Measurements from ENCODE around the gene PHF14. TPM values are rescaled to one million over a fixed set of nuclear protein-coding genes. Genes with fewer than 3 reads are reported as not detected.
A peak's percentile ranks its signal among the peaks of the same experiment; 100 is the strongest.

The PHF14 gene
- total and polyA plus RNA-seq, 2 donors (not counting 1 experiment from before 2014, with no cell fraction given), result 9.6 to 43.7 TPM

DNA sequence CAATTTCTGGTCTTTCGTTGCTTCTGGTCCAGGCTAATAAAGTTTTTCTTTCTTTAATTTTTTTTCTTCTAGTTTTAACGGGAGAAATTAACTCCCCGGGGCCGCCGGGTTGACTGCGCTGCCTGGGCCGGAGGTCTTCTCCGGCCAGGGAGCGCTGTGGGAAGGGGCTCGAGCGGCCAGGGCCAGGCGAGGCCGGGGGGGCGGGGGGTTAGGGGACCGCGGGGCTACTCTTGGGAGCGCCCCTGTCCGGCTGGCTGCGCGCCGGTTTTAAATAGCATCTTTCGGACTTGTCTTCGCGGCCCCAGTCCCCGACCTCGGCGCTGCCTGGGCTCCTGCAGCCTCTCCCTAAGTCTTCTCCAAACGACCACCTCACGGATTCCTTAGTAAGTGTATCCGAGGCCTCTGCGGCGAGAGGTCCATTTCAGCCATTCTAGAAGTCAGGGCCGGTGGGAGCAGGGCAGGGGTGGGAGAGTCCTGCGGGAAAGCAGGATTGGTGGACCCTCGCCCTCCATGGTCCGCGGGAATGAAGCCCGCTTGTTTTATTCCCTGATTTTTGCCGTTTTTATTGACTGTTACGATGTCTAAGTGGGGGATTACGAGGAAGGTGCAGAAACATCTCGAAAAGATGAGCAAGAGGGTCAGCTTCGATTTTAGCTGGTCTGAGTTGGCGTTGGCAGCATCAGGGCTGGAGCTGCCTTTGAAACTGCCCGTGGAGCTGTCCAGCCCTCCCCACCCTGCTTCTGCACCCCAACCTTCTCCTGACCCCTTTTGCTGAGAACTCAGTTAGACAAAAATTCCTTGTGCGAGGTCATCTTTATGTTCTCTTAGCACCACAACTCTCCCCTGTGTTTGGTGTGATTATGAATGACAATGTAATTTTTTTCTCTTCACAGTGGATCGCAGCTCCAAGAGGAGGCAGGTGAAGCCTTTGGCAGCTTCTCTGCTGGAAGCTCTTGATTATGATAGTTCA, 555 bp downstream of the PHF14 start:
- H3K4me1 Mint-ChIP-seq, result peaks cover 50% of the 10 kb centered on the region
- peak; percentile 18 for ATAC-seq (ENCODE audit: low read depth)
- POLR2A ChIA-PET, result interaction anchor here (2.5 kb wide), 1 partner anchor 34 kb away, joined by 33 read pairs; a partner anchor contains a TSS

More for the DNA sequence above, 555 bp downstream of the PHF14 start:
- peaks cover 0 to 3% of the 10 kb centered on the region in 2 experiments for H3K36me3 ChIP-seq (replicated peaks in 1 of 2; ENCODE audit: control extremely low read depth in 1 of 2, control insufficient read depth in 1 of 2, extremely low read depth in 1 of 2, insufficient read depth in 2 of 2, low read length in 1 of 2)
- peak overlapping the region; percentile 87 for H3K9ac ChIP-seq (ENCODE audit: low read length)
- H2AFZ ChIP-seq (ENCODE audit: insufficient read depth, low read depth, low read length, poor library complexity, severe bottlenecking), result peak overlapping the region; percentile 96
- intact Hi-C loops (cut with micrococcal nuclease), result loop anchor here (1.0 to 5.0 kb wide), 2 partner anchors 33 to 34 kb away; a partner anchor contains a TSS
- no peaks in the 10 kb centered on the region for H4K20me1 ChIP-seq (ENCODE audit: control insufficient read depth, insufficient read depth, low read length, poor library complexity, severe bottlenecking)
- peak overlapping the region; percentile 71 to 97 (median 82) for H3K4me3 ChIP-seq (ENCODE audit: control extremely low read depth in 1 of 5, extremely low read depth in 1 of 5, insufficient read depth in 1 of 5, low read depth in 2 of 5, low read length in 4 of 5)
- H3K79me2 ChIP-seq (ENCODE audit: control insufficient read depth, insufficient read depth, low read length), result peaks cover 53% of the 10 kb centered on the region
- peak overlapping the region; percentile 65 to 77 for H3K27ac ChIP-seq (ENCODE audit: low read length in 2 of 2)
- CTCF ChIA-PET, result interaction anchor here (0.5 to 2.2 kb wide), 3 partner anchors 33 to 238 kb away, joined by 3 to 14 read pairs (median 3); a partner anchor contains a TSS
- H3K27me3 Mint-ChIP-seq, result no peaks in the 10 kb centered on the region
- peak overlapping the region; percentile 98 for H3K4me2 ChIP-seq (replicated peaks; ENCODE audit: low read depth, low read length, poor library complexity, severe bottlenecking)
- no peak for TF ChIP-seq CTCF (IDR thresholded peaks at IDR 0.05)
- TF ChIP-seq EZH2 (IDR thresholded peaks at IDR 0.05; ENCODE audit: borderline replicate concordance, insufficient read depth, low read depth, low read length, poor library complexity, severe bottlenecking), result no peak
- H3K4me3 Mint-ChIP-seq, result peak overlapping the region; percentile 92
- peaks cover 20 to 27% of the 10 kb centered on the region in 2 donors for H3K4me1 ChIP-seq (ENCODE audit: control insufficient read depth in 2 of 2, insufficient read depth in 2 of 2, low read length in 2 of 2)
- no peaks in the 10 kb centered on the region for H3K9me3 Mint-ChIP-seq (ENCODE audit: insufficient read depth)
- DNase-seq, result peak; percentile 30
- under 1% methylated on average over 41 of the region's 47 CpGs for WGBS (ENCODE audit: insufficient coverage)
- no peaks in the 10 kb centered on the region for H3K27me3 ChIP-seq (replicated peaks in 1 of 4; ENCODE audit: control extremely low read depth in 1 of 4, control insufficient read depth in 3 of 4, insufficient read depth in 4 of 4, low read length in 3 of 4)
- H3K9me3 ChIP-seq (ENCODE audit: control extremely low read depth in 1 of 3, control insufficient read depth in 2 of 3, insufficient read depth in 1 of 3, low read length in 2 of 3), result no peaks in the 10 kb centered on the region
- H3K27ac Mint-ChIP-seq, result peak overlapping the region; percentile 93
